Stimulated activated CD4-positive, alpha-beta T cell treated with anti-CD3 and anti-CD28 coated beads, Interleukin-2, amount 100 ng/mL, for 48 hours (primary cell): ENCODE data around the gene RNF40.
A peak's percentile ranks its signal among the peaks of the same experiment; 100 is the strongest.
"Not testable (repeated sequence)": the region's sequence is repeated elsewhere in the genome, so short reads cannot be mapped to it uniquely, and the experiment has no call there.

ENCODE experiments used
- DNase-seq, 2 donors: peaks; one replicate each; pipeline ENCODE4 v3.0.0-alpha.2; 2020

Gene RNF40

GRCh38 chr16:30785126-30786106 lies 23.3 kb downstream of the RNF40 start:
- no peak for DNase-seq

DNA sequence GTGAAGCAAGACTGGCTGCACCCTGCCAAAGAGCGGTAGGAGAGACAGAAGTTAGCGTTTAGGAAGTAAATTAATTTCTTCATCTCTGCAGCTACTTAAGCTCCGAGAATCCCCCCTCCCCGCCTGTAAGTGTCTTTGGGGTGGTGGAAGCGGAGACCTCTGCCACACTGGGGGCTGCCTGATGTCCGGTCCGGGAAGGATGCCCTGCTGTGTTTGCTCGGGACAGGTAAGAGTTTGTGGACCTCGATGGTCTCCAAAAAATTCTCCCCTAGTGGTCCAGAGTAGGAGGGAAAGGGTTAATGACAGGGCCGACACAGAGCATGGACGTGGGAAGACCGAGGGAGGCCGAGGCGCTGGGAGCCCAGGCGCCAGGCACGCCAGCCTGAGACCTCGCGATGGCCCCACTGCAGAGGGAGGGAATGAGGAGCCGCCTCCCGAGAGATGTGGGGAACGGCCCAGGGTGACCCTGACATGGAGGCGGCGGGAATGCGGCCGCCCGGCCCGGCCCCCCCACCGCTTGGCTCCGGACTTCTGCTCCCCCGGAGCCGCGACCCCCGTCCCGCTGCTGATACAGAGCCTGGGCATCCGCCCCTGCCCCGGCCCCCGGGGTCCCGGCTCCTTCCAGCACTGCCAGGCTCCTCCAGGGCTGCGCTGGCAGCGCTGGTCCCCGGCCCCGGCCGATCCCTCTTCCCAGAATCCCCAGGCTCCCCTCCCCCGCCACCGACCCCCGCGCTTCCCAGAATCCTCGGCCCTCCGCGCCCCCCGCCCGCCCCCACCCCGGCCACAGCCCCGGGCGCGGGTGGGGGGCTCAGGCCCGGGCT lies 24.2 kb downstream of the RNF40 start:
- no peak for DNase-seq

DNA sequence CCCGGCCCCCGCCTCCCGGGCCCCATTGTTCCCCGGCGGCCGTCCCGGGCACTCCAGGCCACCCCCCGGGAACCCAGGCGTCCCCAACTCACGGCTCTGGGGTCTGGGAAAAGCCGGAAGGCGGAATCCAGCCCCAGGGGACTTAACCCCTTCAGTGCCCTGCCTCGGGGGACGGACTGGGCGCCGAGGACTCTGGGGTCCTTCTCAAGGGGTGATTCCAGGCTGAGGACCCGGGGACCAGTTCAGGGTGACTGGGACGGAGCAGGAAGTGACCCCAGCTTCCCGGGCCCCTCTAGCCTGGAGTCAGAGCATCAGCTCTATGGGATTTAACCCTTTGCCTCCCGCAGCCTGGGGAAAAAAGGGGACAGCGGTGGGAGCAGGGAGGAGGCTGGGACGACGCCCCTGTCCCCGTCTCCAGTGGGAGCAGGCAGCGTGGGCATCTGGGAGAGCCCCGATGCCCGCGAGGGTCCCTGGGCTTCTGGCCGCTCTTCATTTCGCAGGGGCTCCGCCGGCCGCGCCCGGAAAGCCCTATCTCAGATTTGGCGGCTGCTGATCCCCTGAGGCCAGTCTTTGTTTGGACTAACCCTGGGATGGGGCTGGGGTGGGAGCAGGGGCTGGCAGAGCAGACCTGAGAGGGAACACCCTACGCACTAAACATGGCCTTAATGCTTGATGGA lies 25.0 kb downstream of the RNF40 start, which contains the start of gene ZNF629:
ZNF629 (minus strand) TSS at position 270 of the 677 bp plus-strand sequence. CDS start 2,723 bp downstream, outside the sequence.
- DNase-seq, result peak; percentile 22 to 23

- no peak for DNase-seq
These were observed 25.7 kb downstream of the RNF40 start for GRCh38 chr16:30787613-30788378.

DNA sequence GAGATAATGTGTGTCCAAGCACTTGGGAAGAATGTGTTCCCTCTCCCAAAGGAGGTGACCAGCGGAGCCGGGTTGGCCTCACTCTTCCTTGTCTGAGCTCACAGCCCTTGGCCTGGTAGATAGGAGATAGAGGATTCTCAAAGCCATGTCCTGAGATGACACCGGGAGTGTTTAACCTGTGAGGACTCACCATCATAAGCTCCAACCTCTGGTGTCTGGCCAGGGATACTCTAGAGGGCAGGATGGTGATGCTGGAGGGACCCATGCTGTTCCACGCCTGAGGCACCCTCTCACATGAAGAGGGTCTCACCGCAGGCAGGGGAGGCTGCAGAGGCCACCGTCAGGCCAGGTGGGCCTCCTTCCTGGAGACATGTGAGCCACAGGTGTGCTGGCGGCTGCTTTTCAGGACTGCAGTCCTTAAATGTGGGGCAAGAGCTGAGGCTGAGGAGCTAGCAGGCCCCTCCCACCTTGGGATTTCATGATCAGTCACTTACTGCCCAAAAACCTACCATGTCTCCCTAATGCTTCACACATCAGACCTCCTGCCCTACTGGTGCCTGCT lies 31.5 kb downstream of the RNF40 start:
- DNase-seq, result no peak

DNA sequence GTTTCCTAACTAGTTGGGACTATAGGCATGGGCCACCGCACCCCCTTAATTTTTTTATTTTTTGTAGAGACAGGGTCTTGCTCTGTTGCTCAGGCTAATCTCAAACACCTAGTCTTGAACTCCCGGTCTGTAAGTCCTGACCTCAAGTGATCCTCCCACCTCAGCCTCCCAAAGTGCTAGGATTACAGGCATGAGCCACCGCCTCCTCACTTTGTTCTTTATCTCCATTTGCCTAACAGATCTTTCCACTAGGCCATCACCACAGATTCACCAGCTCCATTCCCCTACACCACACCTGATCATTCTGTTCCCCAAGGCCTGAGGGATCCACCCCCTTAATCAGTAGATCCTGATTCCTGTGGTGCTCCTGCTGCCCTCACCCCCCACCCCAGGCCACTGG lies 32.5 kb downstream of the RNF40 start:
- DNase-seq, result no peak

DNA sequence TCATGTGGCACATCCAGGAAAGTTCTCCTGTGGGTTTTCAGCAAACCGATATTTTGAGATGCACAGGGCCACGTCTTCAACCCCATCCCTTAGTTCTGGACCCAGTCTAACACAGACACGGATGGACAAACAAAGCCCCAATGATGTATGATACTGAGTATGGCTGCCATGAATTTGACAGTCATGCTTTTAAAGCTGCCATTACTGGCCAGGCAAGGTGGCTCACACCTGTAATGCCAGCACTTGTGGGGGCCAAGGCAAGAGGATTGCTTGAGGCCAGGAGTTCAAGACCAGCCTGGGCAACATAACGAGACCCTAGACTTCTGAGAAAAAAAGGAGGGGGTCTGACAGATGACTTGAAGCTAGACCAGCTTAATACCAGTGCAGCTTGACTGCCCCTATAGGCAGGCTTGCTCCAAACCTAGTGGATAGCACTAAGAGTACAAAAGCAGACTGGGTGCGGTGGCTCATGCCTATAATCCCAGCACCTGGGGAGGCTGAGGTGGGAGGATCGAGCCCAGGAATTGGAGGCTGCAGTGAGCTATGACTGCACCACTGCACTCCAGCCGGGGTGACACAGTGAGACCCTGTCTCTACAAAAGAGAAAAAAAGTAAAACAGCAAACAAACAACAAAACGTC lies 35.7 kb downstream of the RNF40 start:
- DNase-seq, result no peak

DNA sequence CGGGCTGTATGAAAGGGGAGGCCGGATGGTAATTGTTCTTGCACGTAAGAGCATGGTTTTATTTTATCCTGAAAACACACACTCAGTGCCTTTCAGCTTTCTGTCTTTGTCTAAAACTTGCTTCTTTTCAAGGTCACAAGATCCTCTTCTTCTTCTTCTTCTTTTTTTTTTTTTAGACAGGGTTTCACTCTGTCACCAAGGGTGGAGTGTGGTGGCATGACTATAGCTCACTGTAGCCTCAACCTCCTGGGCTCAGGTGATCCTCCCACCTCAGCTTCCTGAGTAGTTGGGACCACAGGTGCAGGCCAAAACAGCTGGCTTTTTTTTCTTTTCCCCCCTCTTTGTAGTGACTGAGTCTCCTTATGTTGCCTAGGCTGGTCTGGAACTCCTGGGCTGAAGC lies 40.8 kb downstream of the RNF40 start:
- DNase-seq, result no peak

GRCh38 chr16:30805056-30805369 lies 42.9 kb downstream of the RNF40 start:
- no peak for DNase-seq

DNA sequence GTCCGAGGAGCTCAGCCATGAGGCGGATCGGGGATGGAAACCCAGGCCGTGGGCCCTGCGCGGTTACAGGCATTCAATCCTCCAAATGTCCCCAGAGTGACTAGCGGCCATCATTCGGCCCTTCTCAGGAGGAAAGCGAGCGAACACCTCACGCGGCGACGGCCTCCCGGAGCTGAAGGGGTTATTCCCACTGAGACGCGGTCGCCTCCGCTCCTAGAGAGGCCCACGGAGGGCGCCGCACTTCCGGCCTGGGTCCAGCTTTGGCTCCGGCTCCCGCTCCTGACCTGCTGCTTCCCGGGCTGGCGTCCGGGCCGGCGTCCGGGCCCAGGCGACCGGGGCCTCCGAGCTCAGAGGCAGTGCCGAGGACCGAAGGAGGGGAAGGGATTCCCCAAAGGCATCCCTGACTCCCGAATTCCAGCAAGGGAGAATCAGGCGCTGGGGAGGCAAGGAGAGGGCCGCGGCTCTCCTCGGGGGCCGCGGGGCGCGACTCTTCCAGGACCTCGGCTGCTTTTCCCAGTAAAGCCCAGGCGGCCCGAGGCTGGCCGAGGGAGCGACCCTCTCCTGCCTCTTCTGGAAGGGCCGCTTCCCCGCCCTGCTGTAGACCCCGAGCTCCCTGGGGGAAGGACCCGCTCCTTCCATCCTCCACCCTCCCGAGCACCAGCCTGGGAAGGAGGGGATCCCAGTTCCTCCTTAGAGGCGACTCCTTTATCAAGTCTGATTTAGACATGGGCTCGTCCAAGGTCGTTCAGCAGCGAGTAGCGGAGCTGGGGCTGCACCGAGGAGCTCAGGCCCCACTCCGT lies 43.4 kb downstream of the RNF40 start:
- peak in 1 of 2 donors; percentile 45 for DNase-seq

GRCh38 chr16:30808146-30808545 lies 46.0 kb downstream of the RNF40 start:
- DNase-seq, result no peak

DNA sequence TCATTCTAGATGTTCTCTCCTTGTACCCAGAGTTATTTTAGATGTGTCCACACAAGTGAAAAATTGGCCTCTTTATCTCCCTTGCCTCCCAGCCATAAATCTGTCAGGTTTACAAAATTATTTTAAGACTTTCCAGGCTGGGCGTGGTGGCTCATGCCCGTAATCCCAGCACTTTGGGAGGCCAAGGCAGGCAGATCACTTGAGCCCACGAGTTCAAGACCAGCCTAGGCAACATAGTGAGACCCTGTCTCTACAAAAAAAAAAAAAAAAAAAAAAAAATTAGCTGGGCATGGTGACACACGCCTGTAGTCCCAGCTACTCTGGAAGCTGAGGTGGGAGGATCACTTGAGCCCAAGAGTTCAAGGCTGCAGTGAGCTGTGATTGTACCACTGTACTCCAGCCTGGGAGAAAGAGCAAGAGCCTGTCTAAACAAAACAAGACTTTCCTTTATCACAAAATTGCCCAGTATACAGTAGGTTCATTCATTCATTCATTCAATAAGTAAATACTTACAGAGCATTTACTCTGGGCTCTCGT lies 46.8 kb downstream of the RNF40 start:
- DNase-seq, result not testable (repeated sequence)

GRCh38 chr16:30809675-30810074 lies 47.6 kb downstream of the RNF40 start:
- not testable (repeated sequence) for DNase-seq

GRCh38 chr16:30813821-30814189 lies 51.7 kb downstream of the RNF40 start:
- no peak for DNase-seq

DNA sequence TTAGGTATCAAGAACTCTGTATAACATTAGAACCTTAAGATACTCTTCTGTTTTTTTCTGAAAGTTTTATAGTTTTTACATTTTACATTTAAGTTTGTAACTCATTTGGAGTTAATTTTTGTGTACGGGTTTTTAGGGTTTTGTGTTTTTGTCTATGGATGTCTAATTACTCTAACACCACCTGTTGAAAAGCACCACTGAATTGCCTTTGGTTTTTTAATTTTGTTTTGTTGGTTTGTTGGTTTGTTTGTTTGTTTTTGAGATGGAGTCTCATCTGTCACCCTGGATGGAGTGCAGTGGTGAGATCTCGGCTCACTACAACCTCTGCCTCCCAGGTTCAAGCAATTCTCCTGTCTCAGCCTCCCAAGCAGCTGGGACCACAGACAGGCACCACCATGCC lies 54.6 kb downstream of the RNF40 start:
- DNase-seq, result no peak

- DNase-seq, result no peak
These were observed 58.9 kb downstream of the RNF40 start for GRCh38 chr16:30820952-30821421.

GRCh38 chr16:30821441-30821840 lies 59.3 kb downstream of the RNF40 start:
- DNase-seq, result not testable (repeated sequence)

DNA sequence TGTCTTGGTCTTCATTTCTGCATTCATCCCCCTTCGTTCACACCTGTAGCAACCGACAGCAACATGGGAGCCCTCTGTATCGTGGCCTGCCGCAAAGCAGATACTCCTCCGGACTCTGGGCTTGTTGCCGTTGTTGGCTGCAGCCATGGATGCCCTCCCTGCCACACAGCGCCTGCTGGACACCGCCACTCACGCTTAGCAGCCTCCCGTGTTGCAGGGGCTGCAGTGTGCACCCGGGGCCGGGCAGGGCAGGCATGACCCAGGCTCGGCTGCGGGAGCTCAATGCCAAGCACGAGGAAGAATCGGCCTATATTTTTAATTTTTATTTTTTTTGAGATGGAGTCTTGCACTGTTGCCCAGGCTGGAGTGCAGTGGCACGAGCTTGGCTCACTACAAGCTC lies 59.8 kb downstream of the RNF40 start:
- DNase-seq, result no peak
